B cell (primary cell): ENCODE data around the gene RNPEPL1. TPM values are rescaled to one million over a fixed set of nuclear protein-coding genes. Genes with fewer than 3 reads are reported as not detected.

ENCODE experiments used
- ATAC-seq: fragments of 200-7000 bp; cut with Tn5 transposase; one replicate; pipeline ENCODE4 v1.10.0; 2021; ENCODE audit warnings: low read depth, mild to moderate bottlenecking, moderate number of reproducible peaks, moderate library complexity
- CTCF ChIA-PET: fragments of 350-600 bp; sonication (Branson Sonifier 250); formaldehyde crosslinking; loops from one replicate; lab custom pipeline; 2021; ENCODE audit warnings: antibody characterized with exemption, inconsistent platforms; lab: Charles Lee
- POLR2A ChIA-PET: fragments of 350-600 bp; sonication (Branson Sonifier 250); formaldehyde crosslinking; loops from one replicate; lab custom pipeline; 2021; ENCODE audit warnings: antibody characterized with exemption; lab: Charles Lee
- DNase-seq: peaks from one replicate; pipeline ENCODE4 v3.0.0; 2013
- H2AFZ ChIP-seq: 2 replicates; pipeline ENCODE4 v1.6.1; 2012; ENCODE audit warnings: mild to moderate bottlenecking, low read depth, low read length; ENCODE audit not compliant: insufficient read depth, poor library complexity, severe bottlenecking
- H3K27ac ChIP-seq, 2 donors: 1 replicate in 1 of 2; 2 replicates in 1 of 2; pipeline ENCODE4 v1.5.1; 2012 to 2013; ENCODE audit warnings: low read length in 2 of 2, mild to moderate bottlenecking in 2 of 2, moderate library complexity in 1 of 2
- H3K27me3 ChIP-seq, 4 experiments: fragments of 200-600 bp in 1 of 4; sonication (generic) in 1 of 4; replicated peaks in 1 of 4; 1 replicate in 2 of 4; 2 replicates in 2 of 4; pipeline versions ENCODE4 v1.6.1 to v1.7.0; 2013 to 2016; ENCODE audit warnings: low read length in 3 of 4, mild to moderate bottlenecking in 2 of 4, mixed read lengths in 1 of 4, moderate library complexity in 1 of 4; ENCODE audit not compliant: insufficient read depth in 4 of 4, control insufficient read depth in 3 of 4; ENCODE audit errors: control extremely low read depth in 1 of 4
- H3K36me3 ChIP-seq, 2 experiments: replicated peaks in 1 of 2; 1 replicate in 1 of 2; 2 replicates in 1 of 2; pipeline versions ENCODE4 v1.6.1 to v1.7.1; 2013; ENCODE audit warnings: low read length in 1 of 2; ENCODE audit not compliant: insufficient read depth in 2 of 2, control insufficient read depth in 1 of 2; ENCODE audit errors: control extremely low read depth in 1 of 2, extremely low read depth in 1 of 2
- H3K4me1 ChIP-seq, 2 donors: fragments of 200-600 bp in 1 of 2; sonication (generic) in 1 of 2; 1 replicate in 1 of 2; 2 replicates in 1 of 2; pipeline versions ENCODE4 v1.5.1 to v1.6.1; 2013 to 2017; ENCODE audit warnings: low read length in 2 of 2; ENCODE audit not compliant: control insufficient read depth in 2 of 2, insufficient read depth in 2 of 2
- H3K4me2 ChIP-seq: replicated peaks from 2 replicates; pipeline ENCODE3; 2012; ENCODE audit warnings: mild to moderate bottlenecking, low read depth, low read length; ENCODE audit not compliant: poor library complexity, severe bottlenecking
- H3K4me3 ChIP-seq, 5 experiments: fragments of 200-600 bp in 1 of 5; sonication (generic) in 1 of 5; 1 replicate in 3 of 5; 2 replicates in 2 of 5; pipeline versions ENCODE4 v1.5.1 to v1.7.0; 2011 to 2016; ENCODE audit warnings: low read length in 4 of 5, mild to moderate bottlenecking in 4 of 5, low read depth in 2 of 5, control low read depth in 1 of 5, moderate library complexity in 1 of 5; ENCODE audit not compliant: insufficient read depth in 1 of 5; ENCODE audit errors: control extremely low read depth in 1 of 5, extremely low read depth in 1 of 5
- H3K79me2 ChIP-seq: fragments of 200-600 bp; sonication (generic); one replicate; pipeline ENCODE4 v1.6.0; 2016; ENCODE audit warnings: low read length; ENCODE audit not compliant: control insufficient read depth, insufficient read depth
- H3K9ac ChIP-seq: fragments of 200-600 bp; sonication (generic); 2 replicates; pipeline ENCODE4 v1.6.1; 2017; ENCODE audit warnings: mild to moderate bottlenecking, low read length, moderate library complexity
- H3K9me3 ChIP-seq, 3 donors: one replicate each; pipeline versions ENCODE4 v1.6.1 to v1.7.1; 2013; ENCODE audit warnings: low read length in 2 of 3; ENCODE audit not compliant: control insufficient read depth in 2 of 3, insufficient read depth in 1 of 3; ENCODE audit errors: control extremely low read depth in 1 of 3
- H4K20me1 ChIP-seq: 2 replicates; pipeline ENCODE4 v1.6.0; 2012; ENCODE audit warnings: mild to moderate bottlenecking, low read length; ENCODE audit not compliant: insufficient read depth, control insufficient read depth, poor library complexity, severe bottlenecking
- H3K27ac Mint-ChIP-seq: one replicate; pipeline ENCODE4 v1.8.0; 2021; ENCODE audit warnings: mixed read lengths
- H3K27me3 Mint-ChIP-seq: one replicate; pipeline ENCODE4 v1.8.0; 2021; ENCODE audit warnings: mixed read lengths
- H3K4me1 Mint-ChIP-seq: one replicate; pipeline ENCODE4 v1.8.0; 2021; ENCODE audit warnings: mixed read lengths
- H3K4me3 Mint-ChIP-seq: one replicate; pipeline ENCODE4 v1.8.0; 2021; ENCODE audit warnings: mixed read lengths
- H3K9me3 Mint-ChIP-seq: one replicate; pipeline ENCODE4 v1.8.0; 2022; ENCODE audit warnings: mixed read lengths; ENCODE audit not compliant: insufficient read depth
- EZH2 ChIP-seq: IDR thresholded peaks from 2 replicates; pipeline ENCODE4 v1.6.1; 2012; ENCODE audit warnings: borderline replicate concordance, low read depth, mild to moderate bottlenecking, moderate library complexity, low read length; ENCODE audit not compliant: insufficient read depth, poor library complexity, severe bottlenecking
- WGBS: methylation state at CpG from one replicate; pipeline ENCODE4 v1.1.5; 2013; ENCODE audit warnings: missing lambda C conversion rate; ENCODE audit not compliant: insufficient coverage; 5-methylcytosine and 5-hydroxymethylcytosine counted together
- intact Hi-C: fragments of 100-400 bp; cut with micrococcal nuclease; formaldehyde crosslinking; loops from one replicate; pipeline ENCODE4 v1.10.0; 2022
- polyA plus RNA-seq: library from polyadenylated mRNA; depleted of rRNA; stranded (reverse); fragments of >200 nt; gene quantifications from 2 replicates; pipeline ENCODE4 v1.2.3, GENCODE V29; 2012
- total RNA-seq, 2 donors: library from RNA; stranded (reverse); fragments of 120-200 nt in 1 of 2; gene quantifications; 1 replicate in 1 of 2; 2 replicates in 1 of 2; pipeline versions ENCODE4 v1.2.3 to v1.2.4, GENCODE V29; 2013 to 2022
- TF ChIP-seq, protein P1 (sequence below): fragments of 200-600 bp; IDR thresholded peaks from one replicate; pipeline ENCODE4 v1.8.0; 2022; ENCODE audit warnings: antibody characterized with exemption, mild to moderate bottlenecking

RNPEPL1 gene
- total and polyA plus RNA-seq, 2 donors (not counting 1 experiment from before 2014, with no cell fraction given): 103 to 109 TPM

DNA sequence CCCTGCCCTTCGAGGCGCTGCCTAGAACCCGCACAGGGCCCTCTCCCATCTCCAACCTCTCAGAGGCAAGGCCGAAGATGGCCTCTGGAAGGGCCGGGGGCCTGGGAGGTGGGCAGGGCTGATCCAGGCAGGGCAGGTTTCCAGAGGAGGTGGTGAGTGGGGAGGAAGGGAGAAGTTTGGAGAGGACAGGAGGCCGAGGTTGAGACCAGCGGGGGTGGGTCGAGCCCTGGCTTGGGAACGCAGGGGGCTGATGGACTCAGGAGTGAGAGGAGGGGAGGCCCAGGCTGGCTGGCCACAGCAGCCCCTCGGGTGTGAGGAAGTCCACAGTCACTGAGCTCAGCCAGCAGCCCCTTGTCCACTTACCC is 28.8 kb downstream of the RNPEPL1 start:
- CTCF ChIA-PET: no interaction called here
- Mint-ChIP-seq H3K4me3 (no peak overlapping the region), H3K9me3 (no peaks in the 10 kb centered on the region), H3K4me1 (no peaks in the 10 kb centered on the region), H3K27me3 (no peaks in the 10 kb centered on the region), H3K27ac (no peak overlapping the region)
- intact Hi-C loops: no loop called here
- H2AFZ ChIP-seq: no peak overlapping the region
- no peak overlapping the region for H3K4me3 ChIP-seq
- WGBS: 94% methylated on average over 6 of the region's 10 CpGs
- POLR2A ChIA-PET: no interaction called here
- H3K9me3 ChIP-seq: no peaks in the 10 kb centered on the region
- H3K27me3 ChIP-seq: no peaks in the 10 kb centered on the region
- TF ChIP-seq EZH2: no peak
- TF ChIP-seq, protein P1, sequence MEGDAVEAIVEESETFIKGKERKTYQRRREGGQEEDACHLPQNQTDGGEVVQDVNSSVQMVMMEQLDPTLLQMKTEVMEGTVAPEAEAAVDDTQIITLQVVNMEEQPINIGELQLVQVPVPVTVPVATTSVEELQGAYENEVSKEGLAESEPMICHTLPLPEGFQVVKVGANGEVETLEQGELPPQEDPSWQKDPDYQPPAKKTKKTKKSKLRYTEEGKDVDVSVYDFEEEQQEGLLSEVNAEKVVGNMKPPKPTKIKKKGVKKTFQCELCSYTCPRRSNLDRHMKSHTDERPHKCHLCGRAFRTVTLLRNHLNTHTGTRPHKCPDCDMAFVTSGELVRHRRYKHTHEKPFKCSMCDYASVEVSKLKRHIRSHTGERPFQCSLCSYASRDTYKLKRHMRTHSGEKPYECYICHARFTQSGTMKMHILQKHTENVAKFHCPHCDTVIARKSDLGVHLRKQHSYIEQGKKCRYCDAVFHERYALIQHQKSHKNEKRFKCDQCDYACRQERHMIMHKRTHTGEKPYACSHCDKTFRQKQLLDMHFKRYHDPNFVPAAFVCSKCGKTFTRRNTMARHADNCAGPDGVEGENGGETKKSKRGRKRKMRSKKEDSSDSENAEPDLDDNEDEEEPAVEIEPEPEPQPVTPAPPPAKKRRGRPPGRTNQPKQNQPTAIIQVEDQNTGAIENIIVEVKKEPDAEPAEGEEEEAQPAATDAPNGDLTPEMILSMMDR: no peak
- ATAC-seq (no peak), DNase-seq (no peak)
- H3K79me2 ChIP-seq: peaks cover 27% of the 10 kb centered on the region
- peaks cover 0 to 35% of the 10 kb centered on the region in 2 experiments for H3K36me3 ChIP-seq
- no peaks in the 10 kb centered on the region for H3K4me1 ChIP-seq
- H3K9ac ChIP-seq: no peak overlapping the region
- peaks cover 44% of the 10 kb centered on the region for H4K20me1 ChIP-seq
- no peak overlapping the region for H3K27ac ChIP-seq
- no peak overlapping the region for H3K4me2 ChIP-seq

DNA sequence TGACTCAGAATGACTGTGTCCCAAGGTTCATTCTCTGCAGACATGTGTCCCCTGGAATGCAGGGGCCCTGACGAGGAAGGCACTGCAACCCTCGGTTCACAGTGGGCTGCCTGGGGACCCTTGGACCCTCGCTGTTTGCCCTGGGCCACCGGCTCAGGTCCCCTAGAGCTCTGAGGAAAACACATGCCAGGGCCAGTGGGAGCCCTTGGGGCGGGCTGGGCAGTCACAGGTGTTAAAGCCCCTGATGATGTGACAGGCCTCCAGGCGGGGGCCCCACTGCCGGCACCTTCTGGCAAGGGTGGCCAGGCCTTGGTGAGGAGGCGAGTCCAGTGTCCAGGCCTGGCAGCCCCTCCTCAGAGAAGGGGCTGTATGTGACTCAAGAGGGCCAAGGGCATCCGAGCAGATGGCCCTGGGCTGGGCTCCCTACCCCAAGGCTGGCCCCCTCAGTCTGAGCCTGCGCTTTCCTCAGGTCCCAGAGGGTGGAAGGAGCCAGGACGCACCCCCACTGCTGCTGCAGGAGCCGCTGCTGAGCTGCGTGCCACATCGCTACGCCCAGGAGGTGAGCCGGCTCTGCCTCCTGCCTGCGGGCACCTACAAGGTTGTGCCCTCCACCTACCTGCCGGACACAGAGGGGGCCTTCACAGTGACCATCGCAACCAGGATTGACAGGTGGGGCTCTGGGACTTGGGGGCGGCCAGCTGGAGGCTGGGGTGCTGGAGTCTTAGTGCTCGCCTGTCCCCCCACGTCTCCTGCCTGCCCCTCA is 29.3 kb downstream of the RNPEPL1 start:
- H3K4me1 Mint-ChIP-seq: no peaks in the 10 kb centered on the region
- WGBS: 94% methylated on average over 20 of the region's 22 CpGs
- H3K27me3 ChIP-seq: no peaks in the 10 kb centered on the region
- peaks cover 38% of the 10 kb centered on the region for H4K20me1 ChIP-seq
- no peak overlapping the region for H3K27ac ChIP-seq
- H2AFZ ChIP-seq: no peak overlapping the region
- no peak for TF ChIP-seq EZH2
- TF ChIP-seq, protein P1: no peak
- H3K4me1 ChIP-seq: no peaks in the 10 kb centered on the region
- no peak overlapping the region for H3K4me2 ChIP-seq
- H3K9me3 Mint-ChIP-seq: no peaks in the 10 kb centered on the region
- H3K27me3 Mint-ChIP-seq: no peaks in the 10 kb centered on the region
- no peak overlapping the region for H3K9ac ChIP-seq
- H3K27ac Mint-ChIP-seq: no peak overlapping the region
- no peak for DNase-seq
- POLR2A ChIA-PET: no interaction called here
- H3K9me3 ChIP-seq: no peaks in the 10 kb centered on the region
- H3K4me3 Mint-ChIP-seq: no peak overlapping the region
- CTCF ChIA-PET: no interaction called here
- H3K4me3 ChIP-seq: no peak overlapping the region
- H3K79me2 ChIP-seq: peaks cover 22% of the 10 kb centered on the region
- peaks cover 0 to 30% of the 10 kb centered on the region in 2 experiments for H3K36me3 ChIP-seq
- intact Hi-C loops: no loop called here
- no peak for ATAC-seq
